Bronchial epithelial cell (primary cell): ENCODE data around the gene BARHL1. TPM values are rescaled to one million over a fixed set of nuclear protein-coding genes. Genes with fewer than 3 reads are reported as not detected.

ENCODE experiments used
- DNase-seq: peaks from one replicate; pipeline ENCODE4 v3.0.0-alpha.2; 2010; ENCODE audit warnings: low read depth
- FAIRE-seq: peaks from 2 replicates; lab custom pipeline; 2011; peaks lifted over from hg19 to GRCh38; lab: Jason Lieb, UNC
- H3K27me3 ChIP-seq: 2 replicates; pipeline ENCODE4 v1.5.1; 2011; ENCODE audit warnings: low read length; ENCODE audit not compliant: control insufficient read depth, insufficient read depth
- H3K36me3 ChIP-seq: 2 replicates; pipeline ENCODE4 v1.5.1; 2011; ENCODE audit warnings: low read length; ENCODE audit not compliant: control insufficient read depth, insufficient read depth
- H3K4me3 ChIP-seq: 2 replicates; pipeline ENCODE4 v1.5.1; 2011; ENCODE audit warnings: mild to moderate bottlenecking, low read depth, low read length, control low read depth
- total RNA-seq: library from RNA; depleted of rRNA; stranded (reverse); fragments of >200 nt; gene quantifications from 2 replicates; pipeline ENCODE4 v1.2.1, GENCODE V29; 2014
- TF ChIP-seq, protein P1 (sequence below): IDR thresholded peaks from 2 replicates; pipeline ENCODE4 v1.5.1; 2011; ENCODE audit warnings: mild to moderate bottlenecking, moderate library complexity, low read length, control low read depth, inconsistent platforms; ENCODE audit not compliant: insufficient read depth, severe bottlenecking

The BARHL1 gene
- total RNA-seq, 1 donor from 2014 or later, result not detected

DNA sequence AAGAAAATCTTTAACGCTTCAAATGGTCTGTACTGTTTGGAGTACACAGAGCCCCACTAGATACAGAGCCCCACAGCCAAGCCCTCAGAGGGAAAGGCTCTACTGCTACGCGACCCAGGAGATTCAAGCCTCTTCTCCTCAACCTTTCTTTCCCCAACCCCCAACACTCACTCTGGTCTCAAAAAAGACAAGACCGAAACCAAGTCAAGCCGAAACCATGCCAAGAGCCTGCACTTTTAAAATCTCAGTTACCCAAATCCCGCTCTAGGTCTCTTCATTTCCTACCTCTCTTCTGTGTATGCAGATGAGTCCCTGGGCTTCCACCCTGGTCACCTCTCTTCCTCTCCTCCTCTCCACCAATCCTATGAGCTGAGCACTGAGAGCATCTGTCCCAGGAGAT is 31.9 kb downstream of the BARHL1 start:
- FAIRE-seq, result no peak
- DNase-seq, result no peak
- Histone ChIP-seq H3K4me3 (no peak overlapping the region), H3K36me3 (peaks cover 18% of the 10 kb centered on the region), H3K27me3 (no peaks in the 10 kb centered on the region)
- TF ChIP-seq, protein P1, sequence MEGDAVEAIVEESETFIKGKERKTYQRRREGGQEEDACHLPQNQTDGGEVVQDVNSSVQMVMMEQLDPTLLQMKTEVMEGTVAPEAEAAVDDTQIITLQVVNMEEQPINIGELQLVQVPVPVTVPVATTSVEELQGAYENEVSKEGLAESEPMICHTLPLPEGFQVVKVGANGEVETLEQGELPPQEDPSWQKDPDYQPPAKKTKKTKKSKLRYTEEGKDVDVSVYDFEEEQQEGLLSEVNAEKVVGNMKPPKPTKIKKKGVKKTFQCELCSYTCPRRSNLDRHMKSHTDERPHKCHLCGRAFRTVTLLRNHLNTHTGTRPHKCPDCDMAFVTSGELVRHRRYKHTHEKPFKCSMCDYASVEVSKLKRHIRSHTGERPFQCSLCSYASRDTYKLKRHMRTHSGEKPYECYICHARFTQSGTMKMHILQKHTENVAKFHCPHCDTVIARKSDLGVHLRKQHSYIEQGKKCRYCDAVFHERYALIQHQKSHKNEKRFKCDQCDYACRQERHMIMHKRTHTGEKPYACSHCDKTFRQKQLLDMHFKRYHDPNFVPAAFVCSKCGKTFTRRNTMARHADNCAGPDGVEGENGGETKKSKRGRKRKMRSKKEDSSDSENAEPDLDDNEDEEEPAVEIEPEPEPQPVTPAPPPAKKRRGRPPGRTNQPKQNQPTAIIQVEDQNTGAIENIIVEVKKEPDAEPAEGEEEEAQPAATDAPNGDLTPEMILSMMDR, result no peak

DNA sequence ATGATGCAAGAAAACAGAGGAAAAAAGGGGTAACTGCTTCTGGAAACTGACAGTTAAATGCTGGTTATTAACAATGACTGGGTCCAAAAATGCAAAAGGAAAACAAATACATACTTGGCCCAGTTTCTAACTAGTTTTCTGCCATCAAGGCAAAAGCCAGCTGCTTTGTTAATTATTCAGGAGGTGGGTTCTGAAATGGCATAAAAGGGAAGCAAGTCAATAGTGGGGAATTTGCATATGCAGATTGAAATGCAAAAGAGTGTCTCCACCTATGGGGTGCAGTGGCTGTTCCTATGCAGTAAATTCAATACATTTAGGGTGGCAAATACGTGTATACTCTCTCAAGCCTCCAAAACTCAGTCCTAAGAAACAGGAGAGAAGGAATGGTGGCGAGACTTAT is 33.4 kb downstream of the BARHL1 start:
- TF ChIP-seq, protein P1, result no peak
- FAIRE-seq (no peak), DNase-seq (no peak)
- Histone ChIP-seq H3K36me3 (peaks cover 18% of the 10 kb centered on the region), H3K4me3 (no peak overlapping the region), H3K27me3 (no peaks in the 10 kb centered on the region)

DNA sequence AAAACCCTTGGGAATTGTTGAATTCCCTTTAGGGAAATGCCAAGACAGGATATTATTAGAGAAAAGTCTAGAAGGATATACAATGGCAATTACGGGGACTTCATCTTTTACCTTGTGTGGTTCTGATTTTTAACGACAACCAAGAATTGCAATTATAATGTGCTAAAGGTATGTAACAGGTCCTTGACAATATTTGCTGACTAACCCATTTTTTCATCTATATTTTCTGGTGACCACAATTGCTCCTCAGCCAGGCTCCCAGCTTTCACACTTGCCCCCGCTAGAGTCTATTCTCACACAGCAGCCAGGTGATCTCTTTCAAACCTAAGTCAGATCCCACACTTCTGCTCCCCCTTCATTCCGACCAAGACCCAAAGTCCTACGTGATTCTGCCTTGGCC is 34.3 kb downstream of the BARHL1 start:
- TF ChIP-seq, protein P1, result no peak
- H3K4me3 ChIP-seq, result no peak overlapping the region
- DNase-seq (no peak), FAIRE-seq (no peak)
- H3K36me3 ChIP-seq, result peaks cover 12% of the 10 kb centered on the region
- H3K27me3 ChIP-seq, result no peaks in the 10 kb centered on the region

DNA sequence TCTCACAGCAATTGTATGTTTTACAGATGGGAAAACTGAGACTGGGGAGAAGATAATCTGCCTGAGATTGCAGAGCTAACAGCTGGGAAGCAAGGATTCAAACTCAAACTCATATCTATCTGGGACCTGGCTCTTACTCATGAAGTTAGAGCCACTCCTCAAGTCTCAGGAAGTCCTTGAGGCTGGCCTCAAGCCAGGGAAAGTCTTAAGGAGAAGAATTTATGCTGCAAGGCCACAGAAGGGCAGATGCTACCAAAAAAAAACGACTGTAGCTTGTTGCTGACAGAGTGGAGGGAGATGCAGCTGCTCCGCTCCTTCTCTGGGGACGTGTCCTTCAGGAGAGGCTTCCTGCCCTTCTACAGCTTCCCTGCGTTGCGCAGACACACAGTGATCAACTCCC is 39.8 kb downstream of the BARHL1 start:
- FAIRE-seq (no peak), DNase-seq (peak; percentile 10)
- Histone ChIP-seq H3K36me3 (peaks cover 3% of the 10 kb centered on the region), H3K4me3 (no peak overlapping the region), H3K27me3 (no peaks in the 10 kb centered on the region)
- TF ChIP-seq, protein P1, result no peak

DNA sequence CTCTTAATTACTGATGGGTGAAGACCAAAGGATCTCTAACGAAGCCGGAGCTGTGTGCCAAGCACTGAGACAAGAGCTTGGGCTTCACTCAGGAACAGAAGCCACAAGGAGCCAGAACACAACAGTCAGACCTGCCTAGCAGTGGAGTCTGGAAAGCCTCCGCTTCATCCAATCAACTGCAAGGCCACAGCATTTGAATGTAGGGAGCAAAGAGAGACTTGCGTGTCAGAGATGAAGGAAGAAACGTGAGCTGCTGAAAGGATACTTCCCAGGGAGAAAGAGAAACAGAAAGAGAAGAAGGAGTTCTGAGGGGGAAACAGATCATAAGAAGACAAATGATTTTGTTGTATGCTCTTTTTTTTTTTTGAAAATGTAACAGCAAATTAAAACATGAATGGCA is 43.9 kb downstream of the BARHL1 start:
- peaks cover 2% of the 10 kb centered on the region for H3K36me3 ChIP-seq
- no peak for DNase-seq
- FAIRE-seq, result no peak
- H3K4me3 ChIP-seq, result no peak overlapping the region
- TF ChIP-seq, protein P1, result no peak
- H3K27me3 ChIP-seq, result no peaks in the 10 kb centered on the region

DNA sequence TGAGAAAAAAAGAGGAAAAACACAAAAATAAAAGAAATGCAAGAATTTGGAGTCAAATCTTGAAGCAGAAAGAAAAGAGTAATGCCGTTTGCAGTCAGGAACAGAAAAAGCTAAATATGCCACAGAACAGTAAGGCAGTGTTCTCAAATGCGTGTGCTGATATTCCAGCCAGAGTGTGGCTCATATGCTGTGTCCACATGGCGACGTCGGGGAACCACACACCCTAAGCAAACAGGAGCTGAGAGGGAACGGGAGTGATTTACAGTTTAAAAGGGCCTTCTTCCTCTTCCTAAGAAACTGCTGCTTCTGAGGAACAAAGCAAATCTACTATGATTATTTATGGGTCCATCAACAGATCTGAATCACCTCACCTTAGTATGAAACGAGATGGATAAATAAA is 44.7 kb downstream of the BARHL1 start:
- FAIRE-seq (no peak), DNase-seq (no peak)
- Histone ChIP-seq H3K27me3 (no peaks in the 10 kb centered on the region), H3K36me3 (peaks cover 2% of the 10 kb centered on the region), H3K4me3 (no peak overlapping the region)
- TF ChIP-seq, protein P1, result no peak
